B cell (primary cell): ENCODE measurements around the gene SNRPD2. TPM values are rescaled to one million over a fixed set of nuclear protein-coding genes. Genes with fewer than 3 reads are reported as not detected.

ENCODE experiments used
- ATAC-seq: fragments of 200-7000 bp; cut with Tn5 transposase; one replicate; pipeline ENCODE4 v1.10.0; 2021; ENCODE audit warnings: low read depth, mild to moderate bottlenecking, moderate number of reproducible peaks, moderate library complexity
- CTCF ChIA-PET: fragments of 350-600 bp; sonication (Branson Sonifier 250); formaldehyde crosslinking; loops from one replicate; lab custom pipeline; 2021; ENCODE audit warnings: antibody characterized with exemption, inconsistent platforms; lab: Charles Lee
- POLR2A ChIA-PET: fragments of 350-600 bp; sonication (Branson Sonifier 250); formaldehyde crosslinking; loops from one replicate; lab custom pipeline; 2021; ENCODE audit warnings: antibody characterized with exemption; lab: Charles Lee
- DNase-seq: peaks from one replicate; pipeline ENCODE4 v3.0.0; 2013
- H2AFZ ChIP-seq: 2 replicates; pipeline ENCODE4 v1.6.1; 2012; ENCODE audit warnings: mild to moderate bottlenecking, low read depth, low read length; ENCODE audit not compliant: insufficient read depth, poor library complexity, severe bottlenecking
- H3K27ac ChIP-seq, 2 donors: 1 replicate in 1 of 2; 2 replicates in 1 of 2; pipeline ENCODE4 v1.5.1; 2012 to 2013; ENCODE audit warnings: low read length in 2 of 2, mild to moderate bottlenecking in 2 of 2, moderate library complexity in 1 of 2
- H3K27me3 ChIP-seq, 4 experiments: fragments of 200-600 bp in 1 of 4; sonication (generic) in 1 of 4; replicated peaks in 1 of 4; 1 replicate in 2 of 4; 2 replicates in 2 of 4; pipeline versions ENCODE4 v1.6.1 to v1.7.0; 2013 to 2016; ENCODE audit warnings: low read length in 3 of 4, mild to moderate bottlenecking in 2 of 4, mixed read lengths in 1 of 4, moderate library complexity in 1 of 4; ENCODE audit not compliant: insufficient read depth in 4 of 4, control insufficient read depth in 3 of 4; ENCODE audit errors: control extremely low read depth in 1 of 4
- H3K36me3 ChIP-seq, 2 experiments: replicated peaks in 1 of 2; 1 replicate in 1 of 2; 2 replicates in 1 of 2; pipeline versions ENCODE4 v1.6.1 to v1.7.1; 2013; ENCODE audit warnings: low read length in 1 of 2; ENCODE audit not compliant: insufficient read depth in 2 of 2, control insufficient read depth in 1 of 2; ENCODE audit errors: control extremely low read depth in 1 of 2, extremely low read depth in 1 of 2
- H3K4me1 ChIP-seq, 2 donors: fragments of 200-600 bp in 1 of 2; sonication (generic) in 1 of 2; 1 replicate in 1 of 2; 2 replicates in 1 of 2; pipeline versions ENCODE4 v1.5.1 to v1.6.1; 2013 to 2017; ENCODE audit warnings: low read length in 2 of 2; ENCODE audit not compliant: control insufficient read depth in 2 of 2, insufficient read depth in 2 of 2
- H3K4me2 ChIP-seq: replicated peaks from 2 replicates; pipeline ENCODE3; 2012; ENCODE audit warnings: mild to moderate bottlenecking, low read depth, low read length; ENCODE audit not compliant: poor library complexity, severe bottlenecking
- H3K4me3 ChIP-seq, 5 experiments: fragments of 200-600 bp in 1 of 5; sonication (generic) in 1 of 5; 1 replicate in 3 of 5; 2 replicates in 2 of 5; pipeline versions ENCODE4 v1.5.1 to v1.7.0; 2011 to 2016; ENCODE audit warnings: low read length in 4 of 5, mild to moderate bottlenecking in 4 of 5, low read depth in 2 of 5, control low read depth in 1 of 5, moderate library complexity in 1 of 5; ENCODE audit not compliant: insufficient read depth in 1 of 5; ENCODE audit errors: control extremely low read depth in 1 of 5, extremely low read depth in 1 of 5
- H3K79me2 ChIP-seq: fragments of 200-600 bp; sonication (generic); one replicate; pipeline ENCODE4 v1.6.0; 2016; ENCODE audit warnings: low read length; ENCODE audit not compliant: control insufficient read depth, insufficient read depth
- H3K9ac ChIP-seq: fragments of 200-600 bp; sonication (generic); 2 replicates; pipeline ENCODE4 v1.6.1; 2017; ENCODE audit warnings: mild to moderate bottlenecking, low read length, moderate library complexity
- H3K9me3 ChIP-seq, 3 donors: one replicate each; pipeline versions ENCODE4 v1.6.1 to v1.7.1; 2013; ENCODE audit warnings: low read length in 2 of 3; ENCODE audit not compliant: control insufficient read depth in 2 of 3, insufficient read depth in 1 of 3; ENCODE audit errors: control extremely low read depth in 1 of 3
- H4K20me1 ChIP-seq: 2 replicates; pipeline ENCODE4 v1.6.0; 2012; ENCODE audit warnings: mild to moderate bottlenecking, low read length; ENCODE audit not compliant: insufficient read depth, control insufficient read depth, poor library complexity, severe bottlenecking
- H3K27ac Mint-ChIP-seq: one replicate; pipeline ENCODE4 v1.8.0; 2021; ENCODE audit warnings: mixed read lengths
- H3K27me3 Mint-ChIP-seq: one replicate; pipeline ENCODE4 v1.8.0; 2021; ENCODE audit warnings: mixed read lengths
- H3K4me1 Mint-ChIP-seq: one replicate; pipeline ENCODE4 v1.8.0; 2021; ENCODE audit warnings: mixed read lengths
- H3K4me3 Mint-ChIP-seq: one replicate; pipeline ENCODE4 v1.8.0; 2021; ENCODE audit warnings: mixed read lengths
- H3K9me3 Mint-ChIP-seq: one replicate; pipeline ENCODE4 v1.8.0; 2022; ENCODE audit warnings: mixed read lengths; ENCODE audit not compliant: insufficient read depth
- EZH2 ChIP-seq: IDR thresholded peaks from 2 replicates; pipeline ENCODE4 v1.6.1; 2012; ENCODE audit warnings: borderline replicate concordance, low read depth, mild to moderate bottlenecking, moderate library complexity, low read length; ENCODE audit not compliant: insufficient read depth, poor library complexity, severe bottlenecking
- WGBS: methylation state at CpG from one replicate; pipeline ENCODE4 v1.1.5; 2013; ENCODE audit warnings: missing lambda C conversion rate; ENCODE audit not compliant: insufficient coverage; 5-methylcytosine and 5-hydroxymethylcytosine counted together
- intact Hi-C: fragments of 100-400 bp; cut with micrococcal nuclease; formaldehyde crosslinking; loops from one replicate; pipeline ENCODE4 v1.10.0; 2022
- polyA minus RNA-seq: library from RNA; depleted of rRNA, polyadenylated mRNA; stranded (reverse); fragments of >200 nt; gene quantifications from 2 replicates; pipeline ENCODE4 v1.2.3, GENCODE V29; 2012
- polyA plus RNA-seq: library from polyadenylated mRNA; depleted of rRNA; stranded (reverse); fragments of >200 nt; gene quantifications from 2 replicates; pipeline ENCODE4 v1.2.3, GENCODE V29; 2012
- total RNA-seq, 2 donors: library from RNA; stranded (reverse); fragments of 120-200 nt in 1 of 2; gene quantifications; 1 replicate in 1 of 2; 2 replicates in 1 of 2; pipeline versions ENCODE4 v1.2.3 to v1.2.4, GENCODE V29; 2013 to 2022
- TF ChIP-seq, protein P1 (sequence below): fragments of 200-600 bp; IDR thresholded peaks from one replicate; pipeline ENCODE4 v1.8.0; 2022; ENCODE audit warnings: antibody characterized with exemption, mild to moderate bottlenecking

SNRPD2 gene
- total RNA-seq (353 and 368 TPM in 2 replicates), polyA plus RNA-seq (241 and 281 TPM in 2 replicates), polyA minus RNA-seq (119 and 176 TPM in 2 replicates)
- 383 TPM for total RNA-seq (2013)

DNA sequence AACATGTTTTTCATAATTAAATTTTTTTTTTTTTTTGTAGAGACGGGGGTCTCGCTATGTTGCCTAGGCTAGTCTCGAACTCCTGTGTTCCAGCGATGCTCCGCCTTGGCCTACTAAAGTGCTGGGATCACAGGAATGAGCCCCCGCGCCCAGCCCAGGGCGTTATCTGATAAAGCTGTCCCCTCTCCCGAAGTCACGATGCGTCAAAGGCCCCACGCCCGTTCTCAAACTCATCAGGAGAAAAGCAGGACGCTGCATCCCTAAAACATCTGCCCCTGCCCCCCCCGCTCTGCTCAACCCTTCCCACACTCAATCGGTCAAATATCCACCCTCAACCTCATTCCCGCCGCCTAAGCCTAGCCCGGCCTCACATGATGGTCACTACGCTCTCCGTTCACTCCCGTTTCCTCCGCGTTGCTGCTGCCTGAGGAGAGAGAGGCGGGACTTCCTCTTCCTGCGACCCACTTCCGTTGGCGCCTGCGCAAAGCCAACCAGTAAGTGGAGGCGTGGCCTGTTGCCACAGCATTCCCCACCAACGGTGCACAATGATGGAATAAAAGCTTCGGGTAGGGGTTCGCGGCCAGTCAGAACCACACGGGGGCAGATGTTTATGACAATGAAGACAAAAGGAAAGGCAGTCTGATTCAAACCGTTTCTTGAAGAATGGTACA lies at the start of gene SNRPD2:
Gene SNRPD2 (minus strand): TSS at position 438 of the 671 bp plus-strand sequence. CDS start 65 bp downstream, at position 373.
- Histone ChIP-seq H3K79me2 (peaks cover 52% of the 10 kb centered on the region), H2AFZ (peak within 1 kb of the TSS; percentile 85), H3K27me3 (no peaks in the 10 kb centered on the region), H3K4me1 (peaks cover 15 to 22% of the 10 kb centered on the region in 2 donors), H3K9ac (peak within 1 kb of the TSS; percentile 92), H3K4me2 (peak within 1 kb of the TSS; percentile 96), H3K36me3 (peaks cover 0 to 28% of the 10 kb centered on the region in 2 experiments), H4K20me1 (peaks cover 37% of the 10 kb centered on the region), H3K4me3 (peak within 1 kb of the TSS; percentile 81 to 96 (median 88)), H3K27ac (peak within 1 kb of the TSS; percentile 89 to 94), H3K9me3 (no peaks in the 10 kb centered on the region)
- intact Hi-C loops = loop anchor here (1.0 to 5.0 kb wide), 11 partner anchors 10 to 801 kb away; partner anchors contain the start of genes CCDC61, ERCC2, FBXO46 and OPA3
- H3K9me3 Mint-ChIP-seq = no peaks in the 10 kb centered on the region
- H3K27me3 Mint-ChIP-seq = no peaks in the 10 kb centered on the region
- peaks cover 26% of the 10 kb centered on the region for H3K4me1 Mint-ChIP-seq
- H3K27ac Mint-ChIP-seq = peak within 1 kb of the TSS; percentile 92
- DNase-seq (peak; percentile 97), ATAC-seq (peak; percentile 37)
- peak within 1 kb of the TSS; percentile 93 for H3K4me3 Mint-ChIP-seq
- ChIA-PET CTCF (interaction anchor here (0.6 to 5.3 kb wide), 24 partner anchors 9 to 289 kb away, joined by 3 to 57 read pairs (median 6); partner anchors contain the start of genes DMWD and SIX5), POLR2A (interaction anchor here (0.6 to 2.2 kb wide), 15 partner anchors 9 to 223 kb away, joined by 3 to 41 read pairs (median 5); partner anchors contain the start of genes DMWD, FBXO46, FOSB and OPA3)
- under 1% methylated on average over 35 of the region's 36 CpGs for WGBS
- TF ChIP-seq, protein P1, sequence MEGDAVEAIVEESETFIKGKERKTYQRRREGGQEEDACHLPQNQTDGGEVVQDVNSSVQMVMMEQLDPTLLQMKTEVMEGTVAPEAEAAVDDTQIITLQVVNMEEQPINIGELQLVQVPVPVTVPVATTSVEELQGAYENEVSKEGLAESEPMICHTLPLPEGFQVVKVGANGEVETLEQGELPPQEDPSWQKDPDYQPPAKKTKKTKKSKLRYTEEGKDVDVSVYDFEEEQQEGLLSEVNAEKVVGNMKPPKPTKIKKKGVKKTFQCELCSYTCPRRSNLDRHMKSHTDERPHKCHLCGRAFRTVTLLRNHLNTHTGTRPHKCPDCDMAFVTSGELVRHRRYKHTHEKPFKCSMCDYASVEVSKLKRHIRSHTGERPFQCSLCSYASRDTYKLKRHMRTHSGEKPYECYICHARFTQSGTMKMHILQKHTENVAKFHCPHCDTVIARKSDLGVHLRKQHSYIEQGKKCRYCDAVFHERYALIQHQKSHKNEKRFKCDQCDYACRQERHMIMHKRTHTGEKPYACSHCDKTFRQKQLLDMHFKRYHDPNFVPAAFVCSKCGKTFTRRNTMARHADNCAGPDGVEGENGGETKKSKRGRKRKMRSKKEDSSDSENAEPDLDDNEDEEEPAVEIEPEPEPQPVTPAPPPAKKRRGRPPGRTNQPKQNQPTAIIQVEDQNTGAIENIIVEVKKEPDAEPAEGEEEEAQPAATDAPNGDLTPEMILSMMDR = no peak
- no peak for TF ChIP-seq EZH2
